Fibroblast of skin of scalp (primary cell): Measurements from ENCODE around the gene MOB1B.
"Not testable (repeated sequence)": the region's sequence is repeated elsewhere in the genome, so short reads cannot be mapped to it uniquely, and the experiment has no call there.

Source experiments
- DNase-seq: peaks from one replicate; pipeline ENCODE4 v3.0.0-alpha.2; 2013

MOB1B gene

DNA sequence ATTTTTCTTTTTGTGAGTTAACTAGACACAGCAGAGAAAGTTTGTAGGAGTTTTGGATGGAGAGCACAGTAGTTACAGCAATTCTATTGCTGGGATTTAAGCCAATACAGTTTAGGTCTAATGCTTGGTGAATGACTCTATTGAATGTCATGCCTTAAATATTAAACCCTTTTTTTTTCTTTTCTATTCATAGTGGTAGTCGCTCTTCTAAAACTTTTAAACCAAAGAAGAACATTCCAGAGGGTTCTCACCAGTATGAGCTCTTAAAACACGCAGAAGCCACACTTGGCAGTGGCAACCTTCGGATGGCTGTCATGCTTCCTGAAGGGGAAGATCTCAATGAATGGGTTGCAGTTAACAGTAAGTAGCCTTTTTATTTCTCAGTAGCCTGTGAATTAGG is 56.5 kb downstream of the MOB1B start:
- DNase-seq: peak; percentile 94

DNA sequence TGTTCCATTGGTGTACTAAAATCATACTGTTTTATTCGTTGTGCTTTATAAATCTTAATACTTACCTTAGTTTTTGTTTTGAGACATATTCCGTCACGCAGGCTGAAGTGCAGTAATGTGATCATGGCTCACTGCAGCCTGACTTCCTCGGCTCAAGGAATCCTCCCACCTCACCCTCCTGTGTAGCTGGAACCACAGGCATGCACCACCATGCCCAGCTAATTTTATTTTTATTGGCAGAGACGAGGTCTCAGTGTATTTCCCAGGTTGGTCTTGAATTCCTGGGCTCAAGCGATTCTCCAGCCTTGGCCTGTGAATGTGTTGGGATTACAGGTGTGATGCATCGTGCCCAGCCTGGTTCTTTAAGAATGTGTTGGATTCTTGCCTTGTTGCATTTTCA is 66.9 kb downstream of the MOB1B start:
- DNase-seq: no peak

DNA sequence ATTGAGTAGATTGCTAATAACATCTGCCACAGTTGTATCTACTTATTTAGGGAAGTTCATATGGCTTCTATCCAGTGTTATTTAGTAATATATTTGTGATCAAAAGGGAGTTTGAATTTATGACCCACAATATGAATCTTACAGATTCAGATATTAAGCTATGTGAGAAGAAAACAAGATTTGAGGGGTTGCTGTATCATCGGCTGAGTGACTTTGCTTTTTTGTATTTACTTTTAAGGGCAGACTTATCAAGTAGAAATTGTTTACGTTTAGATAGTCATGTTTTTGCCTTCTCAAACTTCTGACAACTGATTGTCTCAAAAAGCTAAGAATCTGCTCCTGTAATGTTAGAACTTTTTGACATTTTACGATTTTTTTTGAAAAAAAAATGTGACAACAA is 74.1 kb downstream of the MOB1B start:
- DNase-seq: no peak

DNA sequence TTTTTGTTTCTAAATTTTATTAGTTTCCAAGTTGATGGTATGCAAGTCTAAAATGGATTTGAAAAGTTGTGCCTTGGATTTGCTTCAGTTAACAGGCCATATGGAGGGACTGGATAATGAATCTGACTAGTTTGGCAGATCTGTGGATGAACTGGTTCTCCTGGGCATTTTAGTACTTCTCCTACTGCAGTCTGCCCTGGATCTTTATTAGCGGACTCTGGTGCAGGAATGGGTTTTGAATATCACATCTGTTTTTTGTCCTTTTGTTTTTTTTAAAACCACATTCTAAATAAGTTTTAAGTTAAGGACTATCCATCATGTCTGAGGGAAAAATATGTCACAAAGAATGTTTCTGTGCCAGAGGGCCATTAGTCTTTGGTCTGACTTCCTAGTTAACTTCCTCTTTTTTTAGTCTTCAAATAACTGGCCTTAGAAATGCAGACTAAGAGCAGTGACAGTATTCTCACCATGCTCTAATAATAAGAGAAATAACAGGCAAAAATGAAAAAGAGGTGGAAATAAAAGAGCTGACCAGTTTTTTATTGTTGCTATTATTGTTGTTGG is 77.4 kb downstream of the MOB1B start:
- no peak for DNase-seq

DNA sequence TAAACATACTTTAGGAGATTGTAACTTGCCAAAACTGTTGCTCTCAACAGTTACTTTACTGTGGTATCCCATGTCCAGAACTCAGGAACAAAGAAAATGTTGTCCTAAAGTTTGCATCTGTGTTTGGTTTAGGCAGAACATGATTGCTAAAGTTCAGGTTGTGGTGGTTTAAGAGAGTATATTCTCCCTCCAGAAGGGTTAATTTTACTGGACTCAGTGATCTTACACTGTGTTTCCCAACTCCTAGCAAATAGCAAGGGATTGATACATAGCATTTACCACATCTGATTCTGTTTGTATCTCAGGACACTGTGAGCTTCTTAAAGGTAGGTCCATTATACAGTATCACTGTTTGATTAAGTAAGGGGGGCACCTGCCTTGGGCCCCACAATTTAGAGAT is 78.0 kb downstream of the MOB1B start:
- no peak for DNase-seq

DNA sequence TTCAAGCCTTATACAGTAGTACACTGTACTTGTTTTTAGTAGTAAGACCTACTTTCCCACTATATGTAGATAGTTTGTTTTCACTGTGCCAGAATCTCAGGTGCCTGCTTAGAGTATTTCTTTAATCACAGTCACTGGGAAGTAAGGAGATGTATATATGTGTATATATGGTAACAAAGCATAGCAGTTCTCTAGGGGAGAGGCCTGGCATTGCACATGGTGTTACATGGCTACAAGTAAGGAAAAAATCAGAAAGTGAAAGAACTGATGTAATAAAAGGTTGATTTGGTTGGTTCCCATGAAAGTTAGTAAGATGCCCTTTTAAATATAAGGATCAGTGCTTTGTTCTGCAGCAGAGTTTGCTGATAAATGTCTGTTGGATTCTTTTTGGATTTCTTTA is 81.9 kb downstream of the MOB1B start:
- DNase-seq: no peak

DNA sequence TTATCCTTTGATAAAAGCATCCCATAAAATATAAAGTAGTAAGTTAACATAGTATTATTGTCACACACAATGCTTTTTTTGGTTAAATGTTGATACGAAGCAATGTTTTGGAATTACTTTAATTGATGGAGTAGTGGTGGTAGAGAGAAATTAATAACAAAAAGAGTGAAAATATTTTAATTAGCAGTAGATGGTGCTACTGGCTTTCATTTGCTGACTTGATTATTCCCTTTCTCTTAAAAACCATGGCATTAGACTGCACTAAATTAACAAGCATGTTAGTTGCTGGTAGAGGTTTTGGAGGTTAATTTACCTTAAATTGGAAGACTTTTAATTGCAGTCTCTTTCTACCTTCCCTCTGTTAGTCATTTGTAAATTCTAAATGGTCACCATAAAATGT is 82.4 kb downstream of the MOB1B start:
- DNase-seq: no peak

DNA sequence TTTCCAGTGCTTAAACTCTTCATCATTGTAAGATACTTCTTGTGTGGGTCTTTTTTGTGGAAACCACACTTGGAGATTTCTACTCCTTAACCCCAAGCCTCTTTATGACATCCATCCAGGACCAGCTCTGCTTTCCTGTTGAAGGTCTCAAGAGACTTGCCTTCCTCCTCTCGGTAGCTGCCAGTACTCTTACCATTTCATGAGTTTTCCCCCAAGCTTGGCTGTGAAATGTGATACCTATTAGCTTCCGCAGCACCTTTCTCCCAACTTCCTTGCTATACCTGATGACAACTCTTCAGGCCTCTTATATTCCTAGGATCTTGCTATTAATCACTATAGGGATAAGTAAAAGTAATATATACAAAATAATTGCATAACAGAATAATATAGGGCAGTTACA is 89.4 kb downstream of the MOB1B start:
- DNase-seq: no peak

DNA sequence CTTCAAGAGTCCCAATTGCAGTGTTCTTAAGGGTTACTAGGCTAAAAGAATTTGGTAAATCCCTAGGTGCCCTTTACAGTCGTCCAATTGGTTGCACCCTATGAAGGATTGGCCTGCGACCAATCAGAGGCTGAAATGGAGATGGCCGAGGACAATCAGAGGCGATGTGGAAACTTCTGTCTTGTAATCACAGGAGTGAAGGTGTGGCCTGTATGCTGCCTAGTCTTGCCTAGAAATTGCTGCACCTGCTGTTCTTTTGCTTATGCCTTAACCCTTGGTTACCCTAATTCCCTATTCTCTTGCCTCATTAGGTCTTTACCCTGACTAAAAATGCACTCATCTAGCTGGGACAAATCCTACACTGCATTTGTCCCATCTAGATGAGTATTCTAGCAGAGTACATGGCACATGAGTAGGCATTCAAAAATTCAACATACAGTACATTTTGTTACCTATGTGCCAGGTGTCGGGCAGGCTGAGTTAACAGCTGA is 90.3 kb downstream of the MOB1B start:
- no peak for DNase-seq

DNA sequence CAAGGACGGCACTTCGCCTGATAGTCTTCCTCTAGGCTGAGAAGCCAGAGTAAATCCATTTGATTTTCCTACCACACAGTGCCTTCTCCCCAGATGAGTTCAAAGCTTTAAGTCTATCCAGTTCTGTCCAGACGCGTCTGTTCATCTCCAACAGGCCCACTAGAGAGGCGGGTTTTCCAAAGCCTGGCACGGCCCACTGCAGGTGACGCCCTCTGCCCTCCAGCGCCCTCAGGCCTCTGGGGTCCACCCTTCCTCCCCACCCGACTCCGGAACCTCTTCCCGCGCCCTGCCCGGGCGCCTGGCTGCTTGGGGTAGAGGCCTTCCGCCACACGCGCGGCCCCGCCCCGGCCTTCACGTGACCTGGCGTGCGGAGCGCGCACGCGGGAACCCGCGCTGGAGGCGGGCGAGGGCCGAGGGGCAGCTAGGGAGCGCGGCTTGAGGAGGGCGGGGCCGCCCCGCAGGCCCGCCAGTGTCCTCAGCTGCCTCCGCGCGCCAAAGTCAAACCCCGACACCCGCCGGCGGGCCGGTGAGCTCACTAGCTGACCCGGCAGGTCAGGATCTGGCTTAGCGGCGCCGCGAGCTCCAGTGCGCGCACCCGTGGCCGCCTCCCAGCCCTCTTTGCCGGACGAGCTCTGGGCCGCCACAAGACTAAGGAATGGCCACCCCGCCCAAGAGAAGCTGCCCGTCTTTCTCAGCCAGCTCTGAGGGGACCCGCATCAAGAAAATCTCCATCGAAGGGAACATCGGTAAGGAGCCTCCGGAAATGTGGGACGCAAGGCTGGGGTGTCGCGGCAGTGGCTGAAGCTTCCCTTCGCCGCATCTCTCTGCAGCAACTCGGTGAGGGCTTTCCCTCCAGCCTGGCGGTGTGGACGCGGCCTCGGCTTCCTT is 91.3 kb downstream of the MOB1B start, which contains the start of gene DCK:
Gene DCK (plus strand): TSS at position 469 of the 888 bp plus-strand sequence. CDS start 187 bp downstream, at position 656.
- DNase-seq: peak; percentile 92

DNA sequence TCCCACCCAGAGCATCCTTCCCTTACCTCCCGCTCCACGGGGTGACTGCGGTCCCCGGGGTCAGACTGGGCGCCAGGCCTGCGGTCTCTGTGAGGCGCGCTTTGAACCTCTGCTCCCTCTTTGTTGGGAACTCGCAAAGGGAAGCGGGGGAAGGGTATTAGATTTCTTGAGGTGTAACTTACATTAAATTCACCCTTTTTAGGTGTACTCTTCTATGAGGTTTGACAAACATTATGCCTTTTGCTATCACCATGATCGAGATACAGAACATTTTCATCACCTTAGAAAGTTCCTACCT is 91.8 kb downstream of the MOB1B start:
- no peak for DNase-seq

DNA sequence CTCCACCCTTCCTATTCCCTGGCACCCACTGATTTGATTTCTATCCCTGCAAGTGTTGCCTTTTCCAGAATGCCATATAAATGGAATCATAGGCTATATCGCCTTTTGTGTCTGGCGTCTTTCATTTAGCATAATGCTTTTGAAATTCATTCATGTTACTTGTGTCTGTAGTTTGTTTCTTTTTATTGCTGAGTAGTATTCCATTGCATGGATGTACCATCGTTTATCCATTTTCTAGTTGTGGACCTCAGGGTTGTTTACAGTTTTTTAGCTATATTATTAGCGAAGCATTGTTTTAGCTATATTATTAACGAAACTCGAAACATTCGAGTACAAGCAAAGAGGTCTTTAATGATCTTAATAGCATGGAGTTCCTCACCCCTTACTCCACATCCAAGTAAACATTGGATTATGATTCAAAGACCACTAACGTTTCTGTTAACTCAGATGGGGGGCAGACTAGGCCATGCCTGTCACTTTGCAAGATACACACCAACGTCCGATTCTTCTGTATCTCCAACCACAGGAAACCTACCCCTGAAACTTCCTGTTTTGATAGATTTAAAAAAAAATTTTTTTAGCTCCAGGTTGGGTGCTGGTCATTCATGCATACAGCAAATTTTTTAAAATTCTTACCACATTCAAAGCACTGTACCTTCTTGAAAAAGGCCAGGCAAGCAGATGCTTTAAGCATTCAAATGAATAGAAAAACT is 92.4 kb downstream of the MOB1B start:
- no peak for DNase-seq

DNA sequence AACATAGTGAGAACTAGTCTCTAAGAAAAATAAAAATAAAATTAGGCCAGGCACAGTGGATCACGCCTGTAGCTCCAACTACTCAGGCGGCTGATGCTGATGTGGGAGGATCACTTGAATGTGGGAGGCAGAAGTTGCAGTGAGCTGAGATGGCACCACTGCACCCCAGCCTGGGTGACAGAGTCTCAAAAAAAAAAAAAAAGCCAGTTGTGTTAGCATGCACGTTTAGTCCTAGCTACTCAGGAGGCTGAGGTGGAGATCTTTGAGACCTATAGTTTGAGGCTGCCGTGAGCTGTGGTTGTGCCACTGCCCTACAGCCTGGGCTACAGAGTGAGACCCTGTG is 93.8 kb downstream of the MOB1B start:
- DNase-seq: no peak

DNA sequence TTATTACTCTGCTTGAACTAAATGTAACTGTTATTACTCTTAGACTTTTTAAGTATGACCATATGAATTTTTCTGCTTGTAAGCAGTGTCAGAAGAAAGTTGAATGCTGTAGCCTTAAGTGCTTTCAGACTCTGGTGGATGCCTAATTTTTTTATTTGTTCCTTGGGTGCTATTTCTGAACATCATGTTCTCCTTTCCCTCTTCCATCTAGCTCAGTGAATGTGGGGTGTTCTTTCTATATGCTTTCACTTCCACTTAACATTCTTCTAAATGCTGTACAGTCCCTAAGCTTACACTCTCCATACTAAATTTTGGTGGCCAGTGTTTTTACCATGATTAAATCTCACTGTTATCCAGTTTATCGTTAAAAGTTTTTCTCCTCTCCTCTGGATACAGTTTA is 94.9 kb downstream of the MOB1B start:
- DNase-seq: no peak

DNA sequence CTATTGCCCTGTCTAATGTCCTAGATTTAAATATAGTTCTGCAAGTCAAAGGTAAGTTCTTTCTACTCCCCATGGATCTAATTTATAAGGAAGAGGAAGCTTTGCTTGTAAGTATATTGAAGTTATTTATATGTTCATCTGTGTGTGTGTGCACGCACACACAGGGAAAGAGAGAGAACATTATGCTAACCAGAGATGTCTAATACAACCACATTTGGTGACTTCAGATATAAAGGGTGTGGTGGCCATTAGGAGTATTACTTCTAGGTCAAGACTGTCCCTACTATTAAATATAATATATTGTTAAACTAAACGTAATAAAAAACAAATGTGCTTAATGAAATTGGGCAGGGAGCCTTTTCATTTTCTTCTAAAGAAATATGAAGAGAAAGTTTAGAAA is 95.4 kb downstream of the MOB1B start:
- no peak for DNase-seq

DNA sequence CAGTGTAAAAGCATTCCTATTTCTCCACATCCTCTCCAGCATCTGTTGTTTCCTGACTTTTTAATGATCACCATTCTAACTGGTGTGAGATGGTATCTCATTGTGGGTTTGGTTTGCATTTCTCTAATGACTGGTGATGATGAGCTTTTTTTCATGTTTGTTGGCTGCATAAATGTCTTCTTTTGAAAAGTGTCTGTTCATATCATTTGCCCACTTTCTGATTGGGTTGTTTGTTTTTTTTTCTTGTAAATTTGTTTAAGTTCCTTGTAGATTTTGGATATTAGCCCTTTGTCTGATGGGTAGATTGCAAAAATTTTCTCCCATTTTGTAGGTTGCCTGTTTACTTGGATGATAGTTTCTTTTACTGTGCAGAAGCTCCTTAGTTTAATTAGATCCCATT is 97.5 kb downstream of the MOB1B start:
- DNase-seq: not testable (repeated sequence)

DNA sequence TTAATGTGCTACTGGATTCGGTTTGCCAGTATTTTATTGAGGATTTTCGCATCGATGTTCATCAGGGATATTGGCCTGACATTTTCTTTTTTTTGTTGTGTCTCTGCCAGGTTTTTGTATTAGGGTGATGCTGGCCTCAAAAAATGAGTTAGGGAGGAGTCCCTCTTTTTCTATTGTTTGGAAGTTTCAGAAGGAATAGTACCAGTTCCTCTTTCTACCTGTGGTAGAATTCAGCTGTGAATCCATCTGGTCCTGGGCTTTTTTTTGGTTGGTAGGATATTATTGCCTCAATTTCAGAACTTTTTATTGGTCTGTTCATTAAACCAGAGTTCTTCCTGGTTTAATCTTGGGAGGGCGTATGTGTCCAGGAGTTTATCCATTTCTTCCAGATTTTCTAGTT is 99.2 kb downstream of the MOB1B start:
- DNase-seq: not testable (repeated sequence)

DNA sequence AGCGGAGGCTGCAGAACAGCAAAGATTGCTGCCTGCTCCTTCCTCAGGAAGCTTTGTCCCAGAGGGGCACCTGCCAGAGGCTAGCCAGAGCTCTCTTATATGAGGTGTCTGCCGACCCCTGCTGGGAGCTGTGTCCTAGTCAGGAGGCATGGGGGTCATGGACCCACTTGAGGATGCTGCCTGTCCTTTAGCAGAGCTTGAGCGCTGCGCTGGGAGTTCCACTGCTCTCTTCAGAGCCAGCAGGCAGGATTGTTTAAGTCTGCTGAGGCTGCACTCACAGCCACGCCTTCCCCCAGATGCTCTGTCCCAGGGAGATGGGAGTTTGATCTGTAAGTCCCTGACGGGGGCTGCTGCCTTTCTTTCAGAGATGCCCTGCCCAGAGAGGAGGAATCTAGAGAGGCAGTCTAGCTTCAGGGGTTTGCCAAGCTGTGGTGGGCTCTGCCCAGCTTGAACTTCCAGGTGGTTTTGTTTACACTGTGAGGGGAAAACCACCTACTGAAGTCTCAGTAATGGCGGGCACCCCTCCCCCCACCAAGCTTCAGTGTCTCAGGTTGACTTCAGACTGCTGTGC is 102.2 kb downstream of the MOB1B start:
- DNase-seq: no peak

DNA sequence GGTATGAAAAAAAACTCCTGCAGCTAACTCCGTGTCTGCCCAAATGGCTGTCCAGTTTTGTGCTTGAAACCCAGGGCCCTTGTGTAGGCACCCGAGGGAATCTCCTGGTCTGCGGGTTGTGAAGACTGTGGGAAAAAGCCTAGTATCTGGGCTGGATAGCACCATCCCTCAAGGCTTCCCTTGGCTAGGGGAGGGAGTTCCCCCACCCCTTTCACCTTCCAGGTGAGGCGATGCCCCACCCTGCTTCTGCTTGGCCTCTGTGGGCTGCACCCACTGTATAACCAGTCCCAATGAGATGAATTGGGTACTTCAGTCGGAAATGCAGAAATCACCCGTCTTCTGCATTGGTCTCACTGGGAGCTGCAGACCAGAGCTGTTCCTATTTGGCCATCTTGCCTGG is 102.9 kb downstream of the MOB1B start:
- DNase-seq: not testable (repeated sequence)

DNA sequence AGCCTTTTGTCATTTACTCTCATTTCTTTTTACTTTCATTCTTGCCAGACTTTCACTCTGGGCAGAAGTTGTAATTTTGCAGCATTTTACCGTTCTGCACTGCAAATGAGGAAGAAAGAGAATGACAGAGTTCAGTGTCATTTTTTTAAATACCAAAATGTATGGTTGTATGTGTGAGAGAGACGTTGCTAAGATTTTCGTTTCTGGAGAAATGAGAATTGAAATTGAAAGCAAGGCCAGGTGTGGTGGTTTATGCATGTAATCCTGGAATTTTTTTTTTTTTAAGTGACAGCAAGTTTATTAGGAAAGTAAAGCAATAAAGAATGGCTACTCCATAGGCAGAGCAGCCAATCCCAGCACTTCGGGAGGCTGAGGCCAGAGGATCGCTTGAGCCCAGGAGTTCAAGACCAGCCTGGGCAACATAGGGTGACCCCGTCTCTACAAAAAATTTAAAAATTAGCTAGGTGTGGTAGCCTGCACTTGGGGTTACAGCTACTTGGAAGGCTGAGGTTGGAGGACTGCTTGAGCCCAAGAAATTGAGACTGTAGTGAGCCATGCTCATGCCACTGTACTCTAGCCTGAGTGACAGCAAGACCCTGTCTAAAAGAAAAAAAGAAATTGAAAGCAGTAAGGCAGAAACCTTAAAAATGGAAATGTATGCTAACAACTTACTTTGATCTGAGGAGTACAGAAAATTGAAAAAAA is 104.2 kb downstream of the MOB1B start:
- DNase-seq: no peak

DNA sequence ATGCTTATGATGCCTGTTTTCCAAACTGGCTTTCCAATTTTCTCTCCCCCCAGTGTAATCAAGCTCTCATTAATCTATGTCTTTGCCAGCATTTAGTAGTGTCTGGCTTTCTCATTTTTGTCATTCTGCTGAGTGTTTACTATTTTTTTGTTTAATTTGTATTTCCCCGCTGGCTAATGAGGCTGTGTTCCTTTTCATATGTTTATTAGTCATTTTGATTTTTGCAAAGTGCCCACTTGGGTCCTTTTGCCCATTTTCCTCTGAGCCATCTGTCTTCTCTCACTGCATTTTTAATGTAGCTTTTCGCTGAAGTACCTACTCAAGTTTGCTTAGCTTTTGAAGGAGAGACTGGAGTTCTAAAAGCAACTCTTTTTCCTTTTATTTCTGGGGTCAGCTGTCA is 106.0 kb downstream of the MOB1B start:
- no peak for DNase-seq

DNA sequence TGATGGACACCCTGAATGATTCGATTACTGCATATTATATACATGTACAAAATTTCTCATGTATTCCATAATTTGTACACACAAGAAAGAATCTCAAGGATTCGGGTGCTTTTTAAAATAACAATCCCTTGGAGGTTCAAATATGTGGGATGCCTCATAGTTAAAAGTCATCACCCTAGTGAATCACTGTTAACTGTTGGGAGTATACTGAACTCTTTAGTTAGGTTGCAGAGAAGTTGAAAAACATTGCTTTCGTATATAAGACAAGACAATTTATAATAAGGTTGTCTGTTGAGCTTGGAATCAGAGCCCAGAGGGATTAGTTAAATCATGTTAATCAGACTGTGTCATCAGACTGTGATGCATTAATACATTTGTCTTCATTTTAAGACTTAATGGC is 106.9 kb downstream of the MOB1B start:
- DNase-seq: peak; percentile 65
